Glomerular visceral epithelial cell (primary cell): ENCODE data around the gene ARHGAP35.
"Not testable (repeated sequence)": the region's sequence is repeated elsewhere in the genome, so short reads cannot be mapped to it uniquely, and the experiment has no call there.

Experiments used
- DNase-seq: peaks from one replicate; pipeline ENCODE4 v3.0.0-alpha.2; 2016; ENCODE audit errors: extremely low spot score

ARHGAP35 gene

DNA sequence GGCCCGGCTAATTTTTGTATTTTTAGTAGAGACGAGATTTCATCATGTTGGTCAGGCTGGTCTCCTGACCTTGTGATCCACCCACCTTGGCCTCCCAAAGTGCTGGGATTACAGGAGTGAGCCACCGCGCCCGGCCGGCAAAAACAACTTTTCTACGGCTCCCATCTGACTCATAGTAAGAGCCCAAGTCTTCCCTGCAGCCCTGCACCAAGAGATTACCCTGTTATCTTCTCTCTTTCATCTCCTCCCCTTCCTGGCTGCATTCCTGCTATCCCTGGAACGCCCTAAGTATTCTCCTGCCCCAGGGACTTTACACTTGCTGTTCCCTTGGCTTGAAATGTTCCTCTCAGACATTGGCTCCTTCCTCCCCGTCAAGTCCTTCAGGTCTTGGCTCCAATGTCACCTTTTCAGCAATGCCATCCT lies 16.7 kb upstream of the ARHGAP35 start:
- DNase-seq: no peak

DNA sequence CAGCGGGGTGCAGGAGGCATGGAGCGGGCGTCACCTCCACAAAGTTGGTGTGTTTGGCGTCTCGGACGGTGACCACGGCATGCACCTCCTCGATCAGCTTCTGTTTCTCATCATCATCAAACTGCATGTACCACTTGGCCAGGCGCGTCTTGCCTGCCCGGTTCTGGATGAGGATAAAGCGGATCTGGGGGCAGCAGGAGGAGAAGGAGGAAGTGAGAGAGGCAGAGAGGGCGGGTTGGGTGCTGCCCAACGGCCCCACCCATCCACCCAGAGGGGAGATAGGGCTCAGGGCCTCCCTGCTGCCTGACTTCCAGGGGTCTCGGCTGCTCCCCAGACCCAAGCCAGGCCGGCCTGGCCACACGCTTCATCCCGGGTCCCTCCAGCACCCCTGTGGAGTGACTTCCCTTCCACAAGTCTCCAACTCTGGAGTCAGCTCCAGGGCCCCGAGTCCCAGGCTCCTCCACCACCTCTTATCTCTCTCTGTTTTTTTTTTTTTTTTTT lies 14.8 kb upstream of the ARHGAP35 start:
- no peak for DNase-seq

DNA sequence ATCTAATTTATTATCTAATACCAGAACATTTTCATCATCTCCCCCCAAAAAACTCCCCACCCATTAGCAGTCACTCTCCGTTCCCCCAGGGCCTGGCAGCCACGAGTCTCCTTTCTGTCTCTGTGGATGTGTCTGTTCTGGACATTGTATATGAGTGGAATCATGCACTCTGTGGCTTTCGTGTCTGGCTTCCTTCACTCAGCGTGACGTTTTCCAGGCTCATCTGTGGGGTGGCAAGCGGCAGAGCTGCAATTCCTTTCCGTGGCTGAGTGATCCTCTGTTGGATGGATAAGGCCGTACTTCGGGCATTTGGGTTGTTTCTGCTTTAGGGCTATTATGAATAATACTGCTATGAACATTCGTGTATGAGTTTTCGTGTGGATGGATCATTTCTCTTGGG lies 13.3 kb upstream of the ARHGAP35 start:
- DNase-seq: no peak

DNA sequence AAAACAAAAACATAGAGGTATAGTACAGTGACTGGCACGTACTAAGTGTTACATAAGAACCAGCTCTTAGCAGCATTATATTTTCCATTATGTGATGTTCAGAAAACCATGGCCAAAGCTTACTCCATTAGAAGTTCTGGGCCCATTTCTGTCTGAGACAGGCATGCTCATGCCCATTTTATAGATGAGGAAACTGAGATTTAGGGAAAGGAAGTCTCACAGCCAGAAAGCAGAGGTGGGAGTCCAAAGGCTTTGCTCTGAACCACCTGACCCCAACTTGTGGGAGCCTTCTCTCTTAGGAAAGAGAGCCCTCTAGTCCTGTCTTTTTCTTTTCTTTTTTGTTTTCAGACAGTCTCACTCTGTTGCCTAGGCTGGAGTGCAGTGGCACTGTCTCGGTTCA lies 12.4 kb upstream of the ARHGAP35 start:
- no peak for DNase-seq

DNA sequence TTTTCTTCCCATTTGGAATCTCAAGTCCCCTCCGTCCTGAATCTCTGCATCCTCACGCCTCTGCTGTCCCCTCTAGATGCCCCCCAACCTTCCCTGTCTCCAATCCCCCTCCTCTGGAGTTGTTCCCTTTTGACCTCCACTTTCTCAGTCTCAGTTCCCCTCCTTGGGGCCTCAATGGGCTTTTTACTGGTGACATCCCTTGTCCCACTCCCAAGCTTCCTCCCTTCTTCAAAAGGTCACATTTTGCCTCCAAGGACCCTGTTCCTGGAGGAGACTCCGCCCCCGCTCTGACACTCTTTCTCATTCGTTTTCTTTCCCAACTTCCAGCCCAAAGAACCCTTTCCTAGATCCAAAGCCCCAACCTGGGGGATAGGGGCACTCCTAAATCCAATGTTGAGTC lies 11.2 kb upstream of the ARHGAP35 start:
- DNase-seq: no peak

DNA sequence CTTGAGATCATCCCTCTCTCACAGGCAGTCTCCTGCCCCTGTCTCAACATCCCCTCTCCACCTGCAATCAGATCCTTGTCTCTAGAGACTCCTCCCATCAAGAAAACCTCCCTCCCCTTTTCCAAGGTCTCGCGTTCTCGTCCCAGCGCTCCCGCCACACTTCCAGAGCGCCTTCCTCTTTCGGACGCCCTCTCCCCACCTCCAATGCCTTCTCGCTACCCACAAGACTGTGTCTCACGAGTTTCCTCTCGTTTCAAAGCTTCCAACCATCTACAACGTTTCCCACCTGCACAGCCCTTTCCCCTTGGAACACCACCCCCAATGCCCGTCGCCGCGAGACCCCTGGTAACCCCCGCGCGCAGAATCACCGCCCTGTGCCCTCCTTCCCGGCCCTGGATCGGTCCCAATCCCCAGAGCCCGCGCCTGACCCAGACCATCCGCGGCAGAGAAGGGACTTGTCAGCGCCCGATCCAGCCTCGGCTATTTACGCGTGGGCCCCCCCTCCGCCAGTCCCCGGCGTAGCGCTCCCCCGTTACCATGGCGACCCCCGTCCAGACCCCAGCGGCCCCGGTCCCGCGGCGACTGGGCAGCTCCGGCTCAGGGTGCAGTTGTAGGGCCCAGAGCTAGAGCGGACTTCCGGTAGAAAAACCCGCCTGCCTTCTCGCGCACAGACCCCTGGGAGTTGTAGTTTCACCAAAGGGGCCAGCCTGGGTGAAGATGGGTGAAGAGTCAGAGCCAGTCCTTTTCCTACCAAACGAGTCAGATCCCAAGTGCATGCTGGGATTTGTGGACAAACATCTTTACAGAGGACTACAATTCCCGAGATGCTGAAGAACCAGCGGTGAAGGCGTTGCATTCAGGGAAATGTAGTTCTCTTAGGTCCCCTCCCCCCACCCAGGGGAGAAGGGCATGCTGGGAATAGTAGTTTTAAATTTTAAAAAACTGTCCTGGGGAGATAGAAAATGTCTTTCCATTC lies 10.3 kb upstream of the ARHGAP35 start, which contains the start of gene AP2S1:
Gene AP2S1, minus strand, starts transcription at position 619 of the 976 bp plus-strand sequence. Its CDS starts 80 bp downstream, at position 539.
- DNase-seq: peak; percentile 97

DNA sequence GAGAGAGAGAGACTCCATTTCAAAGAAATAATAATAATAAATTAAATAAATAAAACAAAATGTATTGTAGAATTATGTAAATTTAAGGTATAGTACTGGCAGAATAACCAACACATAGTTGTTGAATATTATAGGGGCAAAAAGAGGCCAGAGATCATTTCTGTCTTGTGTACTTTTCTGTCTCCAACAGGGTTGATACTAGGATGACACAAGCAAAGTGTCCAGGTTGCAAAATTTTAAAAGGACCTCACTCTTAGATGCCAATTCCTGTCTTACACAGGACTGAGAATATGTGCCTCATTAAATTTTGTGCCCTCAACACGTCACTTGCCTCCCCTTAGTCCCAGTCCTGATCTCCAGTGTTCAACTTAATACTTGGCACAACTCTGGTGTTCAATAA lies 8.0 kb upstream of the ARHGAP35 start:
- DNase-seq: no peak

DNA sequence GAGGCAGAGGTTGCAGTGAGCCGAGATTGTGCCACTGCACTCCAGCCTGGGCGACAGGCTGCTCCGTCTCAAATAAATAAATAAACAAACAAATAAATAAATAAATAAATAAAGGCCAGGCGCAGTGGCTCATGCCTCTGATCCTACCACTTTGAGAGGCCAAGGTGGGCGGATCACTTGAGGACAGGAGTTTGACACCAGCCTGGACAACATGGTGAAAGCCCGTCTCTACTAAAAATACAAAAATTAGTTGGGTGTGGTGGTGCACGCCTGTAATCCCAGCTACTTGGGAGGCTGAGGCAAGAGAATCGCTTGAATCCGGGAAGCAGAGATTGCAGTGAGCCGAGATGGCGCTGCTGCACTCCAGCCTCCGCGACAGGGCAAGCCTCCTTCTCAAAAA lies 6.1 kb upstream of the ARHGAP35 start:
- not testable (repeated sequence) for DNase-seq

DNA sequence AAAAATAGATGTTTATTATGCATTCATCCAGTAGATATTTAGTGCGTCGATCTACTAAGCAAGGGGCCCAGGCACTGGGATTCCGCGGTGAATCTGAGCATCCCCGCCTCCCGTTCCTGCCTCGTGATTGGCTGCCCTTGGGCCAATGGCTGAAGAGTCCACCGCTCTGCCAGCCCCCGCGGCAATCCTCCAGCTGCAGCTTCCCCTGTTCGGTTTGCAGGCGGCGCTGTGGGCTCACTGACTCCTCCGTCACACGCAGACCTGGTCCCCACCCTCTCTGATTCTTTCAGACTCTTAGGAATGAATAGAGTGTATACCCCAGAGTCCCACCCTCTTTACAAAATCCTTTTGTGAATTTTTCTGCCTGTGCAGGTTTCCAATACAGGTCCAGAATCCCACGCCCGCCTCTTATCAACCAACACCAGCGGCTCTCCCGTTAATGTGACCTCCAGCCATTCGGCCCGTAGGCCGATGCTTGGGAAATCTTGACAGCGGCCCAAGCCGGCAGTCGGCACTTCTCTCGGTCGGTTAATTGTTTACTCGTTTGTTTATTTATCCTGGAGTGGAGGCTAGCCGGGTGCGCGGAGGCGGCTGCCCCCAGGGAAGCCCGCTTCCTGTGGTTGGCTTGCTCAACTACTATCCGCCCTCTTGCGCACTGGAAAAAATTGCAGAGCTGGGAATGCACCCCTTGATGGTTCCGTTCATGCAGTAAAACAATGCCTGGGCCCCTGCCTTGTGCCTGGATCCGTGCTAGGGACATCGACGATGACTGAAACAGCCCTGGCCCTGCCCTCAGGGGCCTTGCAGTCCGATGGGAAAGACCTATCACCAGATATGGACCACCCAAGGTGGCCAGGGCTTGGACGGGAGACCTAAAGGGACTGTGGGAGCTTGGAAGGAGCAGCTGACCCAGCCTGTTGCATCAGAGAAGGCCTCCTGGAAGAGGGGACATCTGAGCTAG lies 4.5 kb upstream of the ARHGAP35 start:
- peak; percentile 93 for DNase-seq

DNA sequence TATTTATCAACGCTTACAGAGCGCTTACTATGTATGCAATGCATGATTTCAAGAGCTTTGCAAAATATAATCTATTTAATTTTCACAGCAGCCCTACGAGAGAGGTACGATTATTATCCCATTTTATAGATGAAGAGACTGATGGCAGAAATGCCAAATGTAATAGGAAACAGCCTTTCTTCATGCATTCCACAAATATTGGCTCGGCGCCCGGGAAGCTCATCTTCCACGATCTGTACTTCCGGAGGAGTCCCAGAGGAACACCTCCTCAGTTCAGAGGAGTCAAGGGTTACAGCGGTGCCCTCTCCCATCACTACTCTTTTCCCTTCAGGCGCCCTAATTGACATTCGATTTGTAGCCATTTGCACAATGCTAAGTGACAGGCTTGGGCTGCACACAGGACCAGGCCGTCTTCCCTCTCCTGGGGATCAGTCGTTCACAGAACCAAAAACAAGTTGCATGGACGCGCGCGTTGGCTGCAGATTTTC lies 1.1 kb upstream of the ARHGAP35 start:
- peak; percentile 87 for DNase-seq

DNA sequence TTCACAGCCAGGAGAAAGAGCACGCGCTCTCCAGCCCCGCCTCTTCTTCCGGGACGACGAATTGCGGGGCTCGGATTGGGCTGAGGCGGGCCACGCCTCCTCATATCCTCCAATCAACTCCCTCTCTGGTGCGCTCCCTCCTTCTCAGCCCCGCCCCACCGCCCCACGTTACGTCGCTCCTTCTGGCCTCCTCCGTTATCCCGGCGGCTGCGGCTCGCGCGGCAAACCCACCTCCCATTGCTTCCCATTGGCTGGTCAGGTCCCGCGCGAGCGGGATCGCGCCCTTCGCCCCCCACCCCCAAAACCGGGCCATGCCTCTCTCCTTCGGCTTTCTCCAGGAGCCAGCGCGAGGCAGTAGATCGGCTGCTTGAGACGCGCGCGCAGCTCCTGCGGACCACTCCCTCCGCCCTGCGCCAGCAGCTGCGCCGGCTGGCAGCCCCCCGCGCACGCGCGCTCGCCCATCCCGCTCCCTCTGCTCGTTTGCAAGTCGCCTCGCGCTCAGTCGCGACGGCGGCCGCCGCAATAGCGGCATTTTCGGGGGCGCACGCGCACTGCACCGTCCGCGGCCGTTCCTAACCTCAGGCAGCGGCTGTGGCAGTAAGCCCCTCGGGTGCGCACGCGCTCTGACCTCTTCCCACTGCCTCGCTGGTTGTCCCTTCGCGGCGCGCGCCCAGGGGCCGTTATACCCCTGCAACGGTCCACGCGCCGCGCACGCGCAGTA lies 512 bp upstream of the ARHGAP35 start:
- peak; percentile 100 for DNase-seq

DNA sequence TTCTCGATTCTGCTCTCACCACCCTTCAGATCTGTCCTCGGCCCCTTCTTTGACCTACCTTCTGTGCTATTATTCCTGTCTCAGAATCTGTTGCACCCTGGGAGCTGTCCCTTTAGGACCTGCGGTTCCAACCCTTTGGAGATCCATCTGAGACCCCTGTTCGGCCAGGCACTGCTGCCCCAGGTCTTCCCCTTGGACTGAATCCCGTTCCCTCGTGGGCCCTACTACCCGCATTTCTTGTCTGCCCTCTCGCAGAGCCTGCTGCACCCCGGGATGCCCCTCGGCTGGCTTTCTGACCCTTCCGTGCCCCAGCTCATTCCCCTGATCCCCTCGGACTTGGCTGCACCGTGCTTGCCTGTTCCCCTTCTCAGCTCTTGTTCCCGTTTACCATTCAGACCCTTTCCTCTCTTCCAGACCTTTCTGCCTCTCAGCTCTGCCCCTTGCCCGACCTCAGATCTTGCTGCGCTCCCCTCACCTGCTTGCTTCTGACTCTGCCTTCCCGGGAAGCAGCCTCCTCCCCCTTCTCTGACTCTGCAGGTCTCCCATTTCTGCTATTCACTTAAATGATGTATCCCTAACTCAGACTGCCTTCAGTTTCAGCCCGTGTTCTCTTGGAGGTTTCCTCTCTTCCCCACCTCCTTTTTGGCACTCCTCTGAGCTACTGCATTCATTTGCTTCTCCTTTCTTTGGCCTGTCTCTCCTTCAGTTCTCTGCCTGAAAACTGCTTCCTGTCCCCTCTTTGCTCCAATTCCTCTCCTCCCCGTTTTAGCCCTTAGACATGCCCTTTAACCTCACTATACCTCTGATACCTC lies 1.1 kb downstream of the ARHGAP35 start:
- DNase-seq: peak; percentile 30

DNA sequence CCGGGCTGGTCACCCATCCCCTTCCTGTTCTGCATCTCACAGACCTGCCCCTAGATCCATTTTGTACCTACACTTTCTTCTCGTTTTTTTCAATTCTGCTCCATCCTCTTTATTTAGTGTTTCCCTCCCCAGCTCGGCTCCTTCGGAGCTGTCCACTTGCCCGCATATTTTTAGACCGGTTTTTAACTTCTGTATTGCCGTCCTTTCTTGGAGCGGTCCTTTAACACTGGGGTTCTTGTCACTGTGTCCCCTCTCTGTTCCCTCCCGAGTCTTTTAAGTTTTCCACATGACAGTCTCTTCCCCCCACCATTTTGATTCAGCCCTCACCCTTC lies 1.7 kb downstream of the ARHGAP35 start:
- no peak for DNase-seq

DNA sequence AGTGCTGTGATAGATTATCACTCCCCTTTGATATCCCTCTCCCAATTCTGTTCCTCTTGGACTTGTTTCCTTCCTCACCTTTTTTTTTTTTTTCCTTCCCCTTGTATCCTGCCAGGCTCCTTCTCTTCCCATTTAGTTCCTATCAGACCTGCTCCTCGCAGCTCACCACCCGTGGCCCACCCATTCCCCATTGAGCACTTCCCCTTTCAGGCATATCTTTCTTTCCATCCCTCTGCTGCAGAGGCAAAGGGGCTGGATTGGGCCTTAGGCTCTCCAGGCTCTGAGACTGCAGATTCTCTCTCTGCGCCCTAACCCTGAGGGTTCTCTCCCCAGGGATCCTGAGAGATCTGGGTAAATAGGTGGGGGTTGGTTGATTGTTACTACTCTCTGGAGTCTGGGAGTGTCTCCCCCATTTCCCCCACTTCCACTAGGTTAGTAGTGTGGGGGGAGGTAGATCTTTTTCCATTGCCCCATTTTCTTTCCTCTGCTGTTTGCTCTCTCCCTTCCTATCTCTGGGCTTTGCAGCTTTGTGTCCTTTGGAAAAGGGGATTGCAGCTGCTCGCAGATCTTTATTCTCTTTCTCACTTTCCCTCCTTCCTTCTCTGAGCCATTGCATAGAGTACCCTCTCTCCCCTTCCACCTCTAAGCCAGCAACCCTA lies 2.3 kb downstream of the ARHGAP35 start:
- DNase-seq: no peak

DNA sequence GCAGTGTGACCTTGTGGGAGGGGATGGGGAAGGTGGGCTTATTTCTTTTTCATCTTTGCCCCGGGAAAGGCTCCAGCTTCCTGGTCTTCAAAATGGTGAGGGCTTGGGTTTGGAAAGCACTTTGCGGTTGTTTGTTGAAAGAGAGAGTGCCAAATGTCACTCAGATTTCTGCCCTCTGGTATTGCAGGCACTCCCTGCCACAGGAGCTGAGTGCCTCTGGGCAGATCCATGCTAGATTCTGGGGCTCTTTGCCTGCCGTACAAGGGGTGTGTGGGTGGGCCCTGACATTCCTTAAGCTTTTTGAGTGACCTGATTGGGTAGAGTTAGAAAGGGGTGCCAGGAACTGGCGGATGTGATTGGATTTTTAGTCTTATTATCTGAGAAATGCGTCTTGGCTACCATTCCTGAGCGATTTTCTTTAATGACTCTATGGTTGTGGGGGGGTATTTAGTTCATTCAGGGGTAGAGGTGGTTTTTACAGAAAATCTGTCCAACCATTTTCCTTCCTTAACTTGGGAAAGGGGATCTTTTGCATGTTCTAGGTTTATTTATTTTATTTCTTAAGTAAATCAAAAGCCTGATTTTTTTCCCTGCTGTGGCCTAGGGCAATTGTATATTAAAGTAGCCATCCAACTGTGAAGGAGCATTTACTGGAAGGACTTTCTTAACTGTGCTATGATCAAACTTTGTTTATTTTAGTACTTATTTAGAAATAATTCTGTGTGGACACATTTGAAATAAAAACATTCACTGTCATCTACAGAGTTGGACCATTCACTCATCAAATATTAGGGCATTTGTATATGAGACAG lies 3.2 kb downstream of the ARHGAP35 start:
- peak; percentile 75 for DNase-seq

DNA sequence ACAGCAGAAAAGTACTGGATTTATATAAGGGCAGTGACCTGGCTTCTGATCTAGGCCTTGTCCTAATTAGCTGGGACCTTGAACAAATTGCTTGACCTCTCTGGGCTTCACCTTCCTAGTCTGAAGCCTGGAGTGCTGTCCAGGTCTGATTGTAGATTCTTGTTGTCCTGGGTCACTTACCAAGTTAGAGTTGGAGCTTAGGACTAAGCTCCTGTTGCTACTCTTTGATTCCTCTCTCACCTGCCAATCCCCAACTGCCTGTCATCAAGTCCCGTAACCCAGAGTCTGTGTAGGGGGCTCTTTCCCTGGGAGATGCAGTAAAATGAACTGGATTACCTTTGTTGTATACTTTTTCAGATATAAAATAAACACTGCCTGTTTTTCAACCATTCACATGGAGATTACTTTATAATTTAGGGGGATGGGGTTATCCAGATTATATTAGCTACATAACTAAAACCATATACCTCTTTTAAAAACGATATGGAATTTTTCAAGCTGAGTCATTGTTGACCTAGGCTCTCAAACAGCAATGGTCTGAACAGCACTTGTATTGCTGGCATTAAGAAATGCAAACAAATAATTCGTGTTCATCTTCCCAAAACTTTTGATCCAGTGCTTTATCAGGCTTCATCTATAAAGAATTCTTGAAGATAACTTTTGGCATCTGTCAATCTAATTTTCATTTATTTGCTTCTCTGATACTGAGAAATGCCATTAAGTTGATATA lies 5.8 kb downstream of the ARHGAP35 start:
- DNase-seq: no peak

DNA sequence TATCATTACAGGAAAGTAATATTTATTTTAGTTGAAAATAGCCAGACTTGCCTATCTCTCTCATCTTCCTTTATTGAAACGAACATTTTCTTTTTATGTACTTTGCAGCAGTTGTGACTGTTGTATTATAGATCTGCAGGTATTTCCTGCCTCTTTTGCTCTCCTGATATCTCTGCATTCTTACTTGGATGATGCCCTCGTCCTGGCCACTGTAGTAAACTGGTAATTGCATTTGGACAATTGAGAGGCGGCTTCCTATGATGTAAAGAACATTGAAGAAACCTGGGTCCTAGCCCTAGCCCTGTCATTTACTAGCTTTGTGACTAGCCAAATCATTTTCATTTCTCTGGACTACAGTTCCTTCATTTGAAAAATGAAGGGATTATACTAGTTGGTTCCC lies 6.4 kb downstream of the ARHGAP35 start:
- no peak for DNase-seq

DNA sequence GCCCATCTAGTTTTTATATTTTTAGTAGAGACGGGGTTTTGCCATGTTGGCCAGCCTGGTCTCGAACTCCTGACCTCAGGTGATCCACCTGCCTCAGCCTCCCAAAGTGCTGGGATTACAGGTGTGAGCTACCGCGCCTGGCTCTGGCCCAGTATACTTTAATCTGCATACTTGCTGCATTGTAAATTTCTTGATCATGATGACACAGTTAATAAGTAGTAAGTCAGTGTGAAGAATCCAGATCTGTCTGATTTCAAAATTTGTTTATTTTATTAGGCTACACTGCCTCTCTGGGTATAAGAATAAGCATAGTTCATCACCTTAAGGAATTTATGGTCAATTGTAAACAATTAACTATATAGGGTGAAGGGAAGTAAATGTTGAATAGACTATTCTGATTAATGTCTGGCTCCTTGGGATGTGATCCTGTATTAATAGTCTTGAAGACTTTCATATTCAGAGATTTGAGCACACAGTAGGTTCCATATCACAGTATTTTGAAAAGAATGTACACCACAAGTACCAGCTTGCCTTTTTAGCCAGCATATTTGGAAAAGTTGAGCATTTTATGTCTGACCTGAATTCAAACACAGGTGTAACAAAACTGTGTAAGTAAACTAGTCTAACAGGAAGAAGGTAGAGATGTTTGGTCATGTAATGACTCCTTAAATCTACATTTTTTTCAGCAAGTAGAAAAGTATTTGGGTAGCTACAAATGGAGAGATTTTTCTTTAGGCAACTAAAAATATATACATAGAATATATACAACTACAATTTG lies 7.4 kb downstream of the ARHGAP35 start:
- DNase-seq: no peak
